Neural cell (in vitro differentiated cells): ENCODE data around the gene C1QTNF1. TPM values are rescaled to one million over a fixed set of nuclear protein-coding genes. Genes with fewer than 3 reads are reported as not detected.

ENCODE experiments used
- H2AFZ ChIP-seq: fragments of 200-600, 300-800 bp; sonication (generic), shearing (Covaris generic); 2 replicates; pipeline ENCODE4 v1.6.0; 2014; ENCODE audit warnings: low read depth, mild to moderate bottlenecking, antibody characterized with exemption, low read length, moderate library complexity
- H3F3A ChIP-seq: fragments of 200-600 bp; shearing (Covaris generic); 2 replicates; pipeline ENCODE4 v1.6.1; 2016; ENCODE audit warnings: mild to moderate bottlenecking, moderate library complexity, mixed read lengths, antibody characterized with exemption, low read length; ENCODE audit not compliant: insufficient read depth, poor library complexity, severe bottlenecking
- H3K27ac ChIP-seq: fragments of 200-600, 300-800 bp; sonication (generic), shearing (Covaris generic); 2 replicates; pipeline ENCODE4 v1.5.1; 2014; ENCODE audit warnings: mild to moderate bottlenecking, low read length, moderate library complexity
- H3K27me3 ChIP-seq: fragments of 300-800, 200-600 bp; sonication (generic), shearing (Covaris generic); 2 replicates; pipeline ENCODE4 v1.6.0; 2014; ENCODE audit warnings: mild to moderate bottlenecking, low read depth, low read length, moderate library complexity; ENCODE audit not compliant: insufficient read depth
- H3K36me3 ChIP-seq: fragments of 300-800, 200-600 bp; sonication (generic), shearing (Covaris generic); 2 replicates; pipeline ENCODE4 v1.5.1; 2014; ENCODE audit warnings: mild to moderate bottlenecking, antibody characterized with exemption, low read length, moderate library complexity; ENCODE audit not compliant: insufficient read depth
- H3K4me2 ChIP-seq: fragments of 300-800, 200-600 bp; sonication (generic), shearing (Covaris generic); 2 replicates; pipeline ENCODE4 v1.6.0; 2014; ENCODE audit warnings: mild to moderate bottlenecking, low read length
- H3K4me3 ChIP-seq: fragments of 300-800, 200-600 bp; sonication (generic), shearing (Covaris generic); 2 replicates; pipeline ENCODE4 v1.5.1; 2014; ENCODE audit warnings: mild to moderate bottlenecking, low read length, moderate library complexity
- H3K79me2 ChIP-seq: fragments of 200-600 bp; shearing (Covaris generic); replicated peaks from 2 replicates; pipeline ENCODE4 v1.6.0; 2014; ENCODE audit warnings: mild to moderate bottlenecking, low read length, moderate library complexity; ENCODE audit not compliant: insufficient read depth
- H3K9ac ChIP-seq: fragments of 300-800, 200-600 bp; sonication (generic), shearing (Covaris generic); 2 replicates; pipeline ENCODE4 v1.6.1; 2016; ENCODE audit warnings: mild to moderate bottlenecking, low read length, mixed read lengths
- H3K9me2 ChIP-seq: fragments of 200-600 bp; shearing (Covaris generic); 2 replicates; pipeline ENCODE4 v1.6.1; 2016; ENCODE audit warnings: mild to moderate bottlenecking, low read length, mixed read lengths; ENCODE audit not compliant: insufficient read depth
- H3K9me3 ChIP-seq: fragments of 200-600, 300-800 bp; sonication (generic), shearing (Covaris generic); 2 replicates; pipeline ENCODE4 v1.6.1; 2016; ENCODE audit warnings: mild to moderate bottlenecking, mixed run types, low read length, moderate library complexity, mixed read lengths
- H4K20me1 ChIP-seq: fragments of 200-600 bp; shearing (Covaris generic); 2 replicates; pipeline ENCODE4 v1.6.1; 2016; ENCODE audit warnings: mild to moderate bottlenecking, mixed run types; ENCODE audit not compliant: insufficient read depth
- CTCF ChIP-seq: fragments of 450-650 bp; IDR thresholded peaks from 2 replicates; pipeline ENCODE4 v1.5.1; 2014; ENCODE audit warnings: antibody characterized with exemption, mild to moderate bottlenecking, moderate library complexity; ENCODE audit not compliant: poor library complexity, severe bottlenecking
- EP300 ChIP-seq: fragments of 450-650 bp; conservative IDR thresholded peaks from 2 replicates; pipeline ENCODE4 v1.6.1; 2014; ENCODE audit warnings: antibody characterized with exemption, mild to moderate bottlenecking, moderate library complexity; ENCODE audit not compliant: poor library complexity, severe bottlenecking
- EZH2 ChIP-seq: fragments of 200-600, 300-800 bp; shearing (Covaris generic), sonication (generic); IDR thresholded peaks from 2 replicates; pipeline ENCODE4 v1.6.1; 2014; ENCODE audit warnings: antibody characterized with exemption, low read length, borderline replicate concordance, mild to moderate bottlenecking; ENCODE audit not compliant: insufficient read depth, poor library complexity, severe bottlenecking
- MXI1 ChIP-seq: fragments of 450-650 bp; conservative IDR thresholded peaks from 2 replicates; pipeline ENCODE4 v1.6.1; 2014; ENCODE audit warnings: antibody characterized with exemption, mild to moderate bottlenecking; ENCODE audit not compliant: poor library complexity, severe bottlenecking
- POLR2AphosphoS5 ChIP-seq: IDR thresholded peaks from 2 replicates; pipeline ENCODE4 v1.6.1; 2012
- RAD21 ChIP-seq: fragments of 450-650 bp; conservative IDR thresholded peaks from 2 replicates; pipeline ENCODE4 v1.6.1; 2014; ENCODE audit warnings: antibody characterized with exemption, mild to moderate bottlenecking, moderate library complexity
- REST ChIP-seq: IDR thresholded peaks from 2 replicates; pipeline ENCODE4 v1.6.1; 2012; ENCODE audit warnings: borderline replicate concordance
- SMC3 ChIP-seq: fragments of 450-650 bp; conservative IDR thresholded peaks from 2 replicates; pipeline ENCODE4 v1.6.1; 2014; ENCODE audit warnings: antibody characterized with exemption, mild to moderate bottlenecking, moderate library complexity; ENCODE audit not compliant: poor library complexity
- TAF1 ChIP-seq: IDR thresholded peaks from 2 replicates; pipeline ENCODE4 v1.6.1; 2012; ENCODE audit warnings: low read depth
- polyA plus RNA-seq: library from polyadenylated mRNA; depleted of rRNA; stranded (reverse); fragments of >200 nt; gene quantifications from 2 replicates; pipeline ENCODE4 v1.2.3, GENCODE V29; 2014

Gene C1QTNF1
- polyA plus RNA-seq, 1 donor from 2014 or later: 0.16 TPM

GRCh38 chr17:79042421-79043190, 18.6 kb downstream of the C1QTNF1 start:
- H3K9me2 ChIP-seq: no peaks in the 10 kb centered on the region
- H3K27me3 ChIP-seq: no peaks in the 10 kb centered on the region
- H3F3A ChIP-seq: no peaks in the 10 kb centered on the region
- H3K36me3 ChIP-seq: no peaks in the 10 kb centered on the region
- H2AFZ ChIP-seq: no peak overlapping the region
- no peak overlapping the region for H3K9ac ChIP-seq
- H3K9me3 ChIP-seq: no peaks in the 10 kb centered on the region
- H3K4me2 ChIP-seq: no peak overlapping the region
- H4K20me1 ChIP-seq: no peaks in the 10 kb centered on the region
- no peak overlapping the region for H3K27ac ChIP-seq
- no peaks in the 10 kb centered on the region for H3K79me2 ChIP-seq
- no peak overlapping the region for H3K4me3 ChIP-seq
- no peak for TF ChIP-seq EZH2
- no peak for TF ChIP-seq RAD21
- no peak for TF ChIP-seq SMC3
- no peak for TF ChIP-seq CTCF
- no peak for TF ChIP-seq MXI1
- TF ChIP-seq POLR2AphosphoS5: no peak
- TF ChIP-seq TAF1: no peak

GRCh38 chr17:79043191-79043930, 19.4 kb downstream of the C1QTNF1 start:
- Histone ChIP-seq H3K9me2 (no peaks in the 10 kb centered on the region), H3K4me3 (no peak overlapping the region), H3K27me3 (no peaks in the 10 kb centered on the region), H2AFZ (no peak overlapping the region), H3F3A (no peaks in the 10 kb centered on the region), H3K79me2 (no peaks in the 10 kb centered on the region), H3K4me2 (no peak overlapping the region), H3K36me3 (no peaks in the 10 kb centered on the region), H3K27ac (no peak overlapping the region), H4K20me1 (no peaks in the 10 kb centered on the region), H3K9me3 (no peaks in the 10 kb centered on the region), H3K9ac (no peak overlapping the region)
- TF ChIP-seq SMC3 (no peak), POLR2AphosphoS5 (no peak)

- H3K79me2 ChIP-seq: no peaks in the 10 kb centered on the region
- no peaks in the 10 kb centered on the region for H3K9me3 ChIP-seq
- no peaks in the 10 kb centered on the region for H3K27me3 ChIP-seq
- no peaks in the 10 kb centered on the region for H4K20me1 ChIP-seq
- H3K4me2 ChIP-seq: no peak overlapping the region
- no peak overlapping the region for H3K4me3 ChIP-seq
- H3K27ac ChIP-seq: no peak overlapping the region
- no peaks in the 10 kb centered on the region for H3K9me2 ChIP-seq
- no peak for TF ChIP-seq RAD21
- no peak for TF ChIP-seq POLR2AphosphoS5
- no peak for TF ChIP-seq EP300
- TF ChIP-seq MXI1: no peak
- TF ChIP-seq EZH2: no peak
- no peak for TF ChIP-seq REST
- TF ChIP-seq SMC3: no peak
- no peak for TF ChIP-seq CTCF
- no peak for TF ChIP-seq TAF1
- H3K36me3 ChIP-seq: no peaks in the 10 kb centered on the region
- H2AFZ ChIP-seq: no peak overlapping the region
- H3F3A ChIP-seq: no peaks in the 10 kb centered on the region
- no peak overlapping the region for H3K9ac ChIP-seq
Measured at GRCh38 chr17:79043931-79044320, 20.0 kb downstream of the C1QTNF1 start.
